Measurements from ENCODE around the gene USP12. TPM values are rescaled to one million over a fixed set of nuclear protein-coding genes. Genes with fewer than 3 reads are reported as not detected.

Gene USP12
- total RNA-seq, 1 donor from 2014 or later: 19.7 TPM

DNA sequence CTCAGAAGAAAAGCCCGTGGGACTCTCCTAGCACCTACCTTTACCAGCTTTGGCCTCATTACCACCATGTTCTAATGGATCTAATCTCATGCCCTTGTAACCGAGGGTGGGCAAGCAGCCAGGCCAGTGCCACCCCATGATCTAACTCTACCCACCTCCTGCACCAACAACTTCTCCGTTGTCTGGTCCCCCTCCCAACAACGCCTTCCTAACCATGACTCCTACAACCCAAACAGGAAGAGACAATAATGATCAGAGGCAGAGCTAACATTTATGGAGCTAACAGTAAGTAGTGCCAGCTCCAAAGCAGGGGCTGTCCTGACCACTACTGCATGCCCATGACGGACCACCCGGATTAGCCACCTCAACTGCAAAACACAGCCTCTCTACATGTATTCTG lies 3.5 kb downstream of the USP12 start:
- TF ChIP-seq, protein P1, sequence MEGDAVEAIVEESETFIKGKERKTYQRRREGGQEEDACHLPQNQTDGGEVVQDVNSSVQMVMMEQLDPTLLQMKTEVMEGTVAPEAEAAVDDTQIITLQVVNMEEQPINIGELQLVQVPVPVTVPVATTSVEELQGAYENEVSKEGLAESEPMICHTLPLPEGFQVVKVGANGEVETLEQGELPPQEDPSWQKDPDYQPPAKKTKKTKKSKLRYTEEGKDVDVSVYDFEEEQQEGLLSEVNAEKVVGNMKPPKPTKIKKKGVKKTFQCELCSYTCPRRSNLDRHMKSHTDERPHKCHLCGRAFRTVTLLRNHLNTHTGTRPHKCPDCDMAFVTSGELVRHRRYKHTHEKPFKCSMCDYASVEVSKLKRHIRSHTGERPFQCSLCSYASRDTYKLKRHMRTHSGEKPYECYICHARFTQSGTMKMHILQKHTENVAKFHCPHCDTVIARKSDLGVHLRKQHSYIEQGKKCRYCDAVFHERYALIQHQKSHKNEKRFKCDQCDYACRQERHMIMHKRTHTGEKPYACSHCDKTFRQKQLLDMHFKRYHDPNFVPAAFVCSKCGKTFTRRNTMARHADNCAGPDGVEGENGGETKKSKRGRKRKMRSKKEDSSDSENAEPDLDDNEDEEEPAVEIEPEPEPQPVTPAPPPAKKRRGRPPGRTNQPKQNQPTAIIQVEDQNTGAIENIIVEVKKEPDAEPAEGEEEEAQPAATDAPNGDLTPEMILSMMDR (IDR thresholded peaks at IDR 0.05): no peak
- TF ChIP-seq EZH2phosphoT487 (IDR thresholded peaks at IDR 0.05): no peak
- no peak for TF ChIP-seq EZH2 (IDR thresholded peaks at IDR 0.05)
- H3K36me3 Mint-ChIP-seq: peaks cover 3% of the 10 kb centered on the region
- no peaks in the 10 kb centered on the region for H3K27me3 ChIP-seq
- H3K27ac Mint-ChIP-seq: no peak overlapping the region
- no peak overlapping the region for H2AFZ ChIP-seq (replicated peaks)
- H3K36me3 ChIP-seq: no peaks in the 10 kb centered on the region
- no peak overlapping the region for H3K9ac ChIP-seq
- DNase-seq (ENCODE audit: low spot score): no peak
- H3K9me3 Mint-ChIP-seq: peaks cover 3% of the 10 kb centered on the region
- no peak overlapping the region for H3K4me3 ChIP-seq
- no peaks in the 10 kb centered on the region for H3K4me1 ChIP-seq
- H3F3A ChIP-seq (ENCODE audit: low read depth): peaks cover 13% of the 10 kb centered on the region
- peaks cover 51% of the 10 kb centered on the region for H4K20me1 ChIP-seq (ENCODE audit: low read depth)
- H3K9me3 ChIP-seq (ENCODE audit: low read depth): no peaks in the 10 kb centered on the region
- H3K4me1 Mint-ChIP-seq: peaks cover 29% of the 10 kb centered on the region
- H3K79me2 ChIP-seq (ENCODE audit: low read depth): peaks cover 79% of the 10 kb centered on the region
- H3K27me3 Mint-ChIP-seq (ENCODE audit: insufficient read depth, low read depth): peaks cover 2% of the 10 kb centered on the region
- no peak overlapping the region for H3K27ac ChIP-seq
- no peak overlapping the region for H3K4me3 Mint-ChIP-seq
- no peak overlapping the region for H3K4me2 ChIP-seq

GRCh38 chr13:27166313-27166712 lies 5.3 kb downstream of the USP12 start:
- peaks cover 51% of the 10 kb centered on the region for H4K20me1 ChIP-seq (ENCODE audit: low read depth)
- peaks cover 10% of the 10 kb centered on the region for H3F3A ChIP-seq (ENCODE audit: low read depth)
- no peak for TF ChIP-seq EZH2phosphoT487 (IDR thresholded peaks at IDR 0.05)
- TF ChIP-seq, protein P1 (IDR thresholded peaks at IDR 0.05): no peak
- no peak for TF ChIP-seq EZH2 (IDR thresholded peaks at IDR 0.05)
- H3K4me3 Mint-ChIP-seq: no peak overlapping the region
- H2AFZ ChIP-seq (replicated peaks): no peak overlapping the region
- peaks cover 2% of the 10 kb centered on the region for H3K27me3 Mint-ChIP-seq (ENCODE audit: insufficient read depth, low read depth)
- no peak overlapping the region for H3K27ac Mint-ChIP-seq
- H3K4me3 ChIP-seq: no peak overlapping the region
- H3K36me3 Mint-ChIP-seq: peaks cover 5% of the 10 kb centered on the region
- no peak overlapping the region for H3K9ac ChIP-seq
- H3K36me3 ChIP-seq: no peaks in the 10 kb centered on the region
- H3K9me3 ChIP-seq (ENCODE audit: low read depth): no peaks in the 10 kb centered on the region
- H3K4me1 Mint-ChIP-seq: peaks cover 24% of the 10 kb centered on the region
- no peaks in the 10 kb centered on the region for H3K27me3 ChIP-seq
- no peak for DNase-seq (ENCODE audit: low spot score)
- H3K4me1 ChIP-seq: no peaks in the 10 kb centered on the region
- H3K9me3 Mint-ChIP-seq: peaks cover 10% of the 10 kb centered on the region
- no peak overlapping the region for H3K27ac ChIP-seq
- H3K4me2 ChIP-seq: no peak overlapping the region
- H3K79me2 ChIP-seq (ENCODE audit: low read depth): peaks cover 97% of the 10 kb centered on the region

DNA sequence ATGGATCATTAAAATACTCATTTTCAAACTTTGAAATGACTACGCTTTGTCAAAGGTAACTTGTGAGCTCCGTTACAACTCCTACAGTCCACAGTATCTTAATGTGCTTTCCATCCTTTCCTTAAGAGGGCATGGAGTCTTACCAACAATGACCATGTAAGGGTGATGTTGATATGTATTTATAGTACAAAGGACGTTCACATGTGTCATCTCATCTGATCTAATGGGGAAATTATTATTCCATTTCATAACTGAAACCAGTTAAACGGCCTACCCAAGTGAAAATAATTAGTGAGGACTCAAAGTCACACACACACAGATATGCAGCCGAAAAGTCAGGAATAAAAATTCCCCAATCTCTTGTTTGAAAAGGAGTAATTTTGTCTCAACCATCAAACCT lies 9.6 kb downstream of the USP12 start:
- Mint-ChIP-seq H3K4me3 (no peak overlapping the region), H3K9me3 (peaks cover 33% of the 10 kb centered on the region), H3K4me1 (no peaks in the 10 kb centered on the region), H3K27ac (no peak overlapping the region), H3K27me3 (ENCODE audit: insufficient read depth, low read depth) (no peaks in the 10 kb centered on the region), H3K36me3 (peaks cover 29% of the 10 kb centered on the region)
- Histone ChIP-seq H3K36me3 (no peaks in the 10 kb centered on the region), H3K4me3 (no peak overlapping the region), H3K9me3 (ENCODE audit: low read depth) (no peaks in the 10 kb centered on the region), H3K79me2 (ENCODE audit: low read depth) (peaks cover 100% of the 10 kb centered on the region), H3K27ac (no peak overlapping the region), H4K20me1 (ENCODE audit: low read depth) (peaks cover 12% of the 10 kb centered on the region), H3K4me1 (peaks cover 9% of the 10 kb centered on the region), H3F3A (ENCODE audit: low read depth) (no peaks in the 10 kb centered on the region), H2AFZ (replicated peaks) (no peak overlapping the region), H3K9ac (no peak overlapping the region), H3K4me2 (no peak overlapping the region), H3K27me3 (no peaks in the 10 kb centered on the region)
- TF ChIP-seq, protein P1 (IDR thresholded peaks at IDR 0.05): no peak
- TF ChIP-seq EZH2phosphoT487 (IDR thresholded peaks at IDR 0.05) (no peak), EZH2 (IDR thresholded peaks at IDR 0.05) (no peak)
- no peak for DNase-seq (ENCODE audit: low spot score)
